Skeletal muscle cell (primary cell): ENCODE data around the gene CHSY1.
A peak's percentile ranks its signal among the peaks of the same experiment; 100 is the strongest.

Experiments used
- DNase-seq: peaks from one replicate; pipeline ENCODE4 v3.0.0-alpha.2; 2010; ENCODE audit warnings: low read depth
- H3K4me3 ChIP-seq: 2 replicates; pipeline ENCODE4 v1.5.1; 2011; ENCODE audit warnings: low read depth, mild to moderate bottlenecking, control low read depth, low read length, moderate library complexity

The CHSY1 gene

DNA sequence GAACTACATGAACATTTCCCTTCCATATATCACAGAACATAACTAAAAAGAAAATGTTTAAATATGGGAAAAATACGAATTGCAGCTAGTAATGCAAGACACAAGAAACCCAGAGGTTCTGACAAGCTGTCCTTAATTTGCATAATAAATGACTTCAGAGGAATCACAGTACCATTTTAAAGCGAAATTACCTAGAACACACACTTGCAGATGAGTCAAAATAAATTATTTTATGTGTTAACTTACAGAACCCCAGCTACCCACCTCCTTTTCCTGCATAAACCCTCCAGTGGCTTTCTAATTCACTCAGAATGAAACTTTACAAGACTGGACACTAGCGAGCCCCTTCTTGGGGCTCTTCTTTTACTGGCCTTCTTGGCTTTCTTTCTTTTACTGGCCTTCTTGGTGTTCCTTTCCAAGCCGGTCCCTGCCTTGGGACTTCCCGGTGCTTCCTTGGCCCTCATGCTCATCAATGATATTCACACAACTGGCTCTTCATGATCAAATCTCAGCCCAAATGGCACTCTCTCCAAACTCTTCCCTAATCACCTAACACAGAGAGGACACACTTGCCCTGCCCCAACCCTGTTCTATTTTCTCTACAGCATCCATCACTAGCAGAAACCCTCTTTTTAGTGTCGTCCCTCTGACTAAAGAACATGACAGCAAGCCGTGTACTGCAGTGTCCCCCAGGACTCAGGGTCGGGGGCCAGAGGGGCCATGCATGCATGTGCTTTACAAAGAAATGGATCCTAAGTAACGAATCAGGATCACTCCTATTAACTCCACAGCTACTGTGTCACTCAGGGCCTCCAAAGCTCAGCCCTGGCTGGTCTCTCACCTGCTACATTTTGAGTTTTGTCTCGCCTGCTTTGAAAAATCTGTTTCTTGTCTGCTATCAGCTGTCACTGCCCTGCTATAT is 4.8 kb downstream of the CHSY1 start:
- no peak overlapping the region for H3K4me3 ChIP-seq
- no peak for DNase-seq

DNA sequence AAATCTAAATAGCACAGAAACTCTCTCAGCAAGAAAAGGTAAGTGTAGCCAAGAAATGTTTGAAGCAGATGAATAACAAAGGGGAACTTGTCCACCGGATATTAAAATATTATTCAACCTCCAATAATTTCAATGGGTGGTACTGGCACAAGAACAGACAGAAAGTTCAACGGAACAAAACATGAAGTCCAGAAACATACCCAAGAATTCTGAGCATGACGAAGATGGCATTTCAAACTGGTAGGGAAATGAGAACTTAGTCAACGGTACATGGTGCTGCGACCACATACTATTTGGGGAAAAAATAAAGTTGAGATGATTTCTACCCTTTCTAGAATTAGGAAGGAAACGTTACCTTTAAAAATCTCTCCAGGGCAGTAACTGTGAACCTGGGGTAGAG is 5.5 kb downstream of the CHSY1 start:
- H3K4me3 ChIP-seq: no peak overlapping the region
- no peak for DNase-seq

DNA sequence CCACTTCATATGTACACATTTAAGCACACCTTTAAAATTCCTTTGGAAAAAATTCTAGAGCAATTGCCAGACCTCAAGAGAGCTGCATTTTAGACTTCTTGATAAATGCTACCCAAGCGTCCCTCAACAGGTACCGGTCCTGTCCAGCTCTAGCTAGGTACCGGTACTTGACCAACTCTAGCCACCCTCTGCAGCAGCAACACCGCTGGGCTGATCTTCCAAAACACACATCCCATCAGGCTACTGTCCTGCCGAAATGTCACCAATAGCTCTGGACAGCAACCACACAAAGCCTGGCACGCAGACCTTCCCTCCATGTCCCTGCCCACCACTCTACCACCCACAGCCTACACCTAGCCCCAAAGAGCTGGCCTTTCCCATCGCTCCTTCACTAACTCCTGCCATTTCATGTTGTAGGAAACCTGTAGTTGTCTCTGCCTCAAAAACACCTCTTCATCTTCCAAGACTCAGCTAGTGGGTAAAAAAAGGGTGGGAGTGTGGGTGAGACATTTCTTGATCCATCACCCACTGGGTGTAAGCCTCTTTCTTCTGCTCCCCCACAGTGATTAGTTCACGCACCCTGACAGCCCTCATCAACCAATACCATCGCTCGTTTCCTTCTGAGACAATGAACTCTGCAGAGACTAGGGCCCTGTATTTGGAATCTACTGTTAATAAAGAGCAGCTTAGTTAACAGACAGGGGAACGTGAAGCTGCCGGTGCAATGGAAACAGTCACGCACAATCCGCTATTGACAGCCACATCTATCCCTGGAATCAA is 6.8 kb downstream of the CHSY1 start:
- H3K4me3 ChIP-seq: no peak overlapping the region
- no peak for DNase-seq

DNA sequence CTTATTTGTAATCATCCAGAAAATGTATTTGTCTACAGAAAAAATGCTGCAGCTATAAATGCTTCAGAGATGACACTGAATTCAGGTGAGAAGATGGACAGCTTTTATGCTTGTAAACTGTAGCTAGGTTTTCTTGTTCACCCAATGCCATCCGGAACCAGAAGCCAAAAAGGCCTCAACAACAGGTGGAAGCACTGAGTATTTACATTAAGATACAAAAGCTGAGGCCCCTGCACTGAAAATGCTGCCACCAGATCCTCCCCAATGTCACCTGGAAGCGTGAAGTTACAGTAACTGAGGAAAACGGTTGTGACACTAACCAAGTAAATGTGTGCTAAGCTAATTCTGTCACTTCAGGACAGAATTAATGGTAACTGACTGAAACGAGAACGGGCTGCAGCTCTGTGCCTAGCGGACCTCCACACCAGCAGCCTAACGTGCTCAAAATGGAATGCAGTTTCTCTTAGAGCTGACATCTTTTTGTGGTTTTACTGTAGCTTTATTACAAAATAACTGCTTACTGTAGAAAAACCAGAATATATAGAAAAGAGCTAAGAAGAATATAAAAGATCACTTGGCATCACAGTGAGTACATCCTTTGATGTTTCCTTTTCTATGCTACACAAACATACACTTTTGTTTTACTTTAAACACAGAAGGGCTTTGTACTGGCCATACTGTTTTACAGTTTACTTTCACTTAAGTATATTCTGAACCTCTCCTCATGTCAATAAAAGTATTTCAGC is 7.6 kb downstream of the CHSY1 start:
- no peak overlapping the region for H3K4me3 ChIP-seq
- no peak for DNase-seq

DNA sequence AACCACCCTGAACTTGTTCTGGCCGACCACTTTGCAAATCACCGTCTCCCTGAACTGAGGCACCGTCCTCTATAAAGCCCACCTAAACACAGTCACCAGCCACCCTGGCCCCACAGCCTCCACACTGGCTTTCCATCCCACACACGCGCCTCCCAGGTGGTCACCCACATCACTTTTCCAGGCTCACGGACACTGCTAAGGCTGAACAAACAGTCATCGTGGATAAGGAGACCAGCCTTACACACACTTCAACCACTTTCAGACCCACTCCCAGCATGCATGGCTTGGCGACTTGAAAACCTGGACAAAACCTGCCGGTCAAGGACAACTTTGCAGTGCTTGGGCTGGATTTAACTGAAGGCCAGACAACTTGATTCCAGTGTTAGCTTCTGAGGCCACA is 8.4 kb downstream of the CHSY1 start:
- no peak for DNase-seq
- no peak overlapping the region for H3K4me3 ChIP-seq

DNA sequence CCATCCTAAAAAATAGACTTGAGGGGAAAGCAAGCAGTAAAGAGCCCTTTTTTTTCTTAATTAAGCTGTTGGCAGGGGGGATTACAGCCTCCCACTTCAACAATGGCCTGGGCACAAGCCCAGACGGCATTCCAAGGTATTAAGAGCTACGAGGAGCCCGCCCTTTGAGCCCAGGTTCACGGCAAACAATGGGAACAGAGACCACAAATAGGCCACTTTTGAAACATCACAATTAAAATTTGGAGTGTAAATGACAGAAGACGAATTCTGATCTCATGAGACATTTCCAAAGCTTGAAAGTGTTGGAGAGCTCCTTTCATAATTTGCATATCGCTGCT is 8.9 kb downstream of the CHSY1 start:
- no peak for DNase-seq
- H3K4me3 ChIP-seq: no peak overlapping the region

DNA sequence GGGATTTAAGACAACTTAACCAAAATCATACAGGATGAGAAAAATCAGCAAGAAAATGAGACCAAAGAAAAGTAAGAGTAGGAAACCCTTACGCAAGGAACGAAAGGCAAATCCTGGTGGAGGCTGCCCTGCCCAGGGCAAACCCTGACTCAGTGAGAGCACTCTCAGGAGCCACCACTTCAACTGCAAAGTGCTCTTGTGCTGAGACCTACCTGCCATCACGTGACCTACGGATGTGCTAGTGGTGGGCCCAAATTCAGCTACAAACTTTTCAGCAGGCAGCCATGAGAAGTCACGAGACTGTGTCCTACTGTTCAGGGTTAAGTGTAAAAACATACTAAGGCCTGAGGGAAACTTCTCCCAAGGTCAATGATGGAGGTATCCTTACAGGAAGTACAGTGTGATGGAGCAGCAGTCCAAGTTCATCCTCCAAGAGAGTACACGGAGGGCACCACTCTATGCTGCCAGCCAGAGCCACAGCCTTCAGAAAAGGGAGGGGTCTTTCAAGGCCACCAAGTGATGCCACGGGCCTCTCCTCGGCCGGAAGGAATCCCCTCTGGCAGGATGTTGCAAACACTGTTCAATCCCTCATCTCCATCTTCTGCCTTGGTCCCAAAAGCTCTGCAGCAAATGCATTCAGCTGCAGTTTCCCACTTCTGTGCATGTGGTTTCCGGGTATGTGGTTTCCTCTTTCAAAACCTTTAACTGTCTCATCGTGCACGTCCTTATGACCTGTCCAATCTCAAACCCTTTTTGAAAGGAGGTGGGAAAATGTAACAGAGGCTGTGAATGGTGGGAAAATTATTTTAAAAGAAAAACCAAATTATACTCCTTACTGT is 9.5 kb downstream of the CHSY1 start:
- H3K4me3 ChIP-seq: no peak overlapping the region
- DNase-seq: no peak

DNA sequence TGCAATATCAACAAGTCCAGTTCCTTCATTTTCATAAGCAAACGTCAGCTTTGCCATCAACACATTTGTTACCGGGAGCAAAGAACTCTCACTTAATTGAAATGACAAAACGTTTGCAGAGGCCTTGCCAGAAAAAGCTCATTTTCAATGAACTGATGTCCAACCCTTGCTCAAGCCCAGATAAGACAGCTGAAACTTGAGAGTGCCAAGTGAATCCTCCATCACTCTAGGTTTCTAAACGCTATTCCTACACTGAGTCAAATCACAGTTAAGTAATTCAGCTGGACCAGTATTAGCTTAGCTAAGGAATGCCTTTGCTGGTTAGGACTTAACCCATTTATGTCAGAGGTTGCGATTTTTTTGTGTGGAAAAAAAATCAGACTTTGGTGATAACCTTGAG is 11.5 kb downstream of the CHSY1 start:
- no peak overlapping the region for H3K4me3 ChIP-seq
- peak; percentile 35 for DNase-seq

DNA sequence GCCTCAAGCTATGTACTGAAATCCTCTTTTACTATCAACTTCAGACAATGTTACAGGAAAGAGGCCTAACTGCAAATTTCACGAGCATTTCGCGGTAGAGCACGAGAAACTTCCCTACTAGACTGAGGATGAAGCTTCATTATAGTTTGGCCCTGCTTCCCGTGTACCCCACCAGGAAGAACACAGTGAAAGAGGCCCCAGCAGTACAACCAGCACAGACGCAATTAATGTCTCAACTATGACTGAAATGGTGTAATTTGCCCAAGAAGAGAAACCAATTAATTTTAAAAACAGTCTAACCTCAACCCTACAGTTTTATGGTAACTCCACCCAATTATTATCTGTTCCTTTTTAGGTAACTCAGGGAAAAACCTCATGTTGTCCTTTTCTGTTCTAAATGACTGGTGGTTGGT is 12.1 kb downstream of the CHSY1 start:
- DNase-seq: no peak
- H3K4me3 ChIP-seq: no peak overlapping the region

DNA sequence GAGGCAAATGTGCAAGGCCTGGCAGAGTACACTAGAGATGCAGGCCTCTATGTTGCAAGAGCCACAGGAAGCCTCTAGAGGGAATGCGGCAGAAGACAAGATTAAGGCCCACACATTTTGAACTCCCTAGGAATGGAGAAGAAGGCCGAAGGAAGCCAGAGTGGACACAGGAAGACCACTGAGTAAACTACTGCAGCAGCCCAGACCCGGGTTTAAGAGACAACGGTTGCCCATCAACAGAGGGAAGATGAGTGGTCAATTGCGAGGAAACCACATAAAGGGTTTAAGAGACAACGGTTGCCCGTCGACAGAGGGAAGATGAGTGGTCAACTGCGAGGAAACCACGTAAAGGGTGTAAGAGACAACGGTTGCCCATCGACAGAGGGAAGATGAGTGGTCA is 14.6 kb downstream of the CHSY1 start:
- H3K4me3 ChIP-seq: no peak overlapping the region
- no peak for DNase-seq

DNA sequence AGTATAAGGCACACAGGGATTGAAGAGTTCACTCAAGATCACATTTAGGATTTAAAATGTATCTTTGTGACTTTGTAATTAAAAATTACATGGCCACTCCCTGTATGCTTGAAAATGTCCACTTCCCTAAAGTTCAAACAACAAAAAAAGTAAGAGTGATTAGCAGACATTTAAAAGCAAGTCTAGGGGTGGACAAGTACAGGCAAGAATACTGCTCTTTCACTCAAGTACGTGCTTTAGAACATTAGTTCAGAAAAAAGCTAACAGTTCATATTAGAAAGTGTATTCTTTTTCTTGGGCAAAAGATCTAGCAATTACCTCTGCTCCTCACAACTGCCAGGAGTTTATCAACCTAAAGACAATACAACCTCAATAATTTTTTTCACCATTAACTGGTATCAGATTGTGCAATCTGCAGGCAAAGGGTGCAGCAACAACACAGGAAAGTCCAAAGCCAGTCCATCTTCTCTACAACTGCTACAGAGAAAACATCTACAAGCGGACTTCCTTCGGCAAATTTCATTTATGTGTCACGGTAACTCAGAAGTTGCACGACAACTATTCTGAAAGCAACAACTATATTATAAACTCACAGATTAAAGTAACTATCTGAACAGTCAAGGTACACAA is 18.1 kb downstream of the CHSY1 start:
- H3K4me3 ChIP-seq: no peak overlapping the region
- no peak for DNase-seq

DNA sequence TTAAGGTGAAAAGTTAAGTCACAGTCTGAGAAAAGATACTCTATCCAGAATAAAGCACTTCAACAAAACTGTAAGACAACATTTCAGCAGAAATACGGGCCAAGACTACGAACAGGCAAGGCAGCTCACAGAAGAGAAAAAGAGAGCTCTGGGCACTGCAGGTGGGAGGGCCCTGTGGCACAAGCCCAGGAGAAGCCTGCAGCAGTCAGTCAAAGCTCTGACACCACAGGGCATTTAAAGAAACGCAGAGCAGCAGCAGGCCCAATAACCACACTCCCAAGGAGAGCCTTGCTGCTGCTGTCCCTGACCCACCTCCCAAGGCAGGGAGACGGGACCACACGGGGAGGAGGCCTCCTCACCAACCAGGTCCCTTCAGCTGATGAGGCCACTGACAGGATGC is 19.2 kb downstream of the CHSY1 start:
- H3K4me3 ChIP-seq: no peak overlapping the region
- DNase-seq: no peak

DNA sequence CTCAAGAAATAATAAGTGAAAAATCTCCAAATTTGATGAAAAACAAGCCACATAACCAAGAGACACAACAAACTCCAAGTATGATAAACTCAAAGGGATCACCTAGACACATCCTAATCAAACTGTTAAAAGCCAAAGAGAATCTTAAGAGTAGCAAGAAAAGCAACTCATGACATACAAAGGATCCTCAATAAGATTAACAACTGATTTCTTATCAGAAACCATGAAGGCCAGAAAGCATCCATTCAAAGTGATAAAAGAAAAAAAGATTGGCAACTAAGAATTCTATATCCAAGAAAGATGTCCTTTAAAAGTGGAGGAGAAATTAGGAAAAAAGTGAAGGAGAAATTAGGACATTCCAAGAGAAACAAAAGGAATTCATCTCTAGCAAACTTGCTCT is 23.5 kb downstream of the CHSY1 start:
- no peak overlapping the region for H3K4me3 ChIP-seq
- no peak for DNase-seq

DNA sequence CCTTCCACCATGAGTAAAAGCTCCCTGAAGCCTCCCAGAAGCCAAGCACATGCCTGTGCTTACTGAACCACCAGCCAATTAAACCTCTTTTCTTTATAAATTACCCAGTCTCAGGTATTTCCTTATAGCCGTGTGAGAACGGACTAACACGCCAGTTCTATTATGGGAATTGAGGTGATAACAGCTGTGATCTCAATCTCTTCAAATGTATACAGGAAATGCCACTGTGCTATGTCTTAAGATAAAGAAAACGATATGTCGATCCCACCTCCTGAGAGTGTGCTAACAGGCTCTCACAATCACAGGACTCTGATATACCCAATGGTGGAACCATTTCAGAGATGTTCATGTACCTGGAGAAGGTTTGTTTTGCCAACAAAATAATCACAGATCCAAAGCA is 26.2 kb downstream of the CHSY1 start:
- no peak for DNase-seq
- H3K4me3 ChIP-seq: no peak overlapping the region

DNA sequence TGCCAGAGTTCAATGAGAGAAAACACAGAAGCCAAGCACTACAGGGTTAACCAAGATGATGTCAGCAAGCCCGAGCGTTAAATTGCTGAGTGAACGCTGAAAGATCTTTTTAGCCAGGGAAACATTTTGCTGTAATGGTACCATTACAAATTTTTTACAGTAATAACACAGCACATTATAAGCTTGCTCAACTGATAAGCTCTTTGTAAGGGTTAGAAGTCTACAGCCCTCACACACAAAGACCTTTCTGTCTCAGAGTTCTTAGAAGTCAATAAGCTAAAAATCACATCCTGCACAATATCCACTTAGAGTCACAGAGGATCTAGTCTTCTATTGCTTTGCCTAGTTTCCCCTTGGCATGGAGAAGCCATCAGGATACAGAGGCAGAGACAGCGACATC is 29.9 kb downstream of the CHSY1 start:
- no peak for DNase-seq
- H3K4me3 ChIP-seq: no peak overlapping the region

DNA sequence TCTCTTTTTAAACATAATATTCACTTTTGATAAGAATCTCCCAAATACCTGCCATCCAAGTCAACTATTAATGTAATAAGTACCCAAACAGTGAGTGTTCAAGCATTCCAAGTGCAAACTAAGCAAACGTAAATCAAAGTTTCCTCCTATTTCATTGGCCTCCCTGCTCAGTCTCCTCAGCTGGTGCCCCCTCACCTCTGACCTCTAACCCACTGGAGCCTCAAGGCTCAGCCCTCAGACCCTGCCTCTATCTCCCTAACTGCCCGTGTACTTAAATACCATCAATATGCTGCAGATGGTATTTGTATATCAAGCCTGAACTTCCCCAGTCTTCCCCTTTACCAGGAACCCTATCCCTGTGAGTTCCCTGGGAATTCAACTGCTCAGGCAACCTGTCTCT is 31.8 kb downstream of the CHSY1 start:
- no peak overlapping the region for H3K4me3 ChIP-seq
- no peak for DNase-seq

DNA sequence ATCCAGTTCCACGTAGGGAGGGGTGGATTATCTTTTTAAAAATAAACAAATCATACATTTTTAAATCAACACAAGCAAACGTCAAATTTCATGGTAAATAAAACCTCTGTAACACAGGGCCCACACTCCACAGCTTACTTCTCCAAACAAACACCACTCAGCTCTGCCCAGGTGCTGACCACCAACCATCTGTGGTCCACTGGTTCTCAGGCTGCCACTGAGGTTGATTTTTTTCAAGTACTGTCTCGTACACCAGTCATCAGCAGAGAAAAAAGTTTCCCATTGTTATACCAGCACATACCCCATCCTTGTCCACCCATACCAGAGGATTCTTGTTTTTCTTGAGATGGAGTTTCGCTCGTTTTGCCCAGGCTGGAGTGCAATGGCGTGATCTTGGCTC is 32.4 kb downstream of the CHSY1 start:
- H3K4me3 ChIP-seq: no peak overlapping the region
- no peak for DNase-seq

DNA sequence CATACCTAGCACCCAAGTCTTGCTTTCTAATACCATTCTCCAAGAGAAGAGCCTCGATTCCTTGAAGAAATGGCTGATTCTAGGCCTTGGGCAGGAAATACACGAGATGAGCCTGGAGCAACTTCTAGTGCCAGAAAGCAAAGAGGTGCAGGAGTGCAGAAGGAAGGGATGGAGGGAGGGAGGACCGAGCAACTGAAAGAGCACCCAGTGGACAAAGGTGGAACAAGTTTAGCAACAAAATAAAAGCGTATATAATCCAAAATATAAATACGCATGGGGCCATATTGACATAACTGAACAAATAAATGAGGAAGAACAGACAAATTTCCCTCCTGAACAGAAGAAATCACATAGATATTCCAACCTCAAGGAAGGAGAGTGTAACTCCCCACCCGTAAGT is 34.4 kb downstream of the CHSY1 start:
- no peak overlapping the region for H3K4me3 ChIP-seq
- DNase-seq: no peak

DNA sequence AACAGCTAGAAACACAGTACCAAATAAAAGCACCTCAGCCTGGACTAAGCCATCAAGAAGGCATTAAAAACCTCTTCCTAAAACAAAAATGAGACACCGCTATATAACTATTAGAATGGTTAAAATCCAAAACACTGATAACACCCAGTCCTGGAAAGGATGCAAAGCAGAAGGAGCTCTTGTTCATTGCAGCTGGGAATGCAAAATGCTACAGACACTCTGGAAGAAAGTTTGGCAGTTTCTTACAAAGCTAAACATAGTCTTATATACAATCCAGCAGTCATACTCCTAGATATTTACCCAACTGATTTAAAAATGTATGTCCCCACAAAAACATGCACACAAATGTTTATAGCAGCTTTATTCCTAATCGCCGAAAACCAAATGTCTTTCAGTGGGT is 35.7 kb downstream of the CHSY1 start:
- no peak overlapping the region for H3K4me3 ChIP-seq
- no peak for DNase-seq
